ENCODE measurements around the gene EYA2.

- no peak for TF ChIP-seq CTCF (IDR thresholded peaks at IDR 0.05)
- TF ChIP-seq POLR2A (IDR thresholded peaks at IDR 0.05) = no peak
These were observed 43.8 kb downstream of the EYA2 start for GRCh38 chr20:46938434-46938833.
